Measurements from ENCODE around the gene GPR135. TPM values are rescaled to one million over a fixed set of nuclear protein-coding genes. Genes with fewer than 3 reads are reported as not detected.

Gene GPR135, protein sequence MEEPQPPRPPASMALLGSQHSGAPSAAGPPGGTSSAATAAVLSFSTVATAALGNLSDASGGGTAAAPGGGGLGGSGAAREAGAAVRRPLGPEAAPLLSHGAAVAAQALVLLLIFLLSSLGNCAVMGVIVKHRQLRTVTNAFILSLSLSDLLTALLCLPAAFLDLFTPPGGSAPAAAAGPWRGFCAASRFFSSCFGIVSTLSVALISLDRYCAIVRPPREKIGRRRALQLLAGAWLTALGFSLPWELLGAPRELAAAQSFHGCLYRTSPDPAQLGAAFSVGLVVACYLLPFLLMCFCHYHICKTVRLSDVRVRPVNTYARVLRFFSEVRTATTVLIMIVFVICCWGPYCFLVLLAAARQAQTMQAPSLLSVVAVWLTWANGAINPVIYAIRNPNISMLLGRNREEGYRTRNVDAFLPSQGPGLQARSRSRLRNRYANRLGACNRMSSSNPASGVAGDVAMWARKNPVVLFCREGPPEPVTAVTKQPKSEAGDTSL
- total RNA-seq, result 6.4 TPM

GRCh38 chr14:59465316-59466135, at the start of gene GPR135:
GPR135 (minus strand) TSS chr14:59465380; CDS start chr14:59465226, 154 bp downstream.
- no peaks in the 10 kb centered on the region for H3K36me3 ChIP-seq
- peak within 1 kb of the TSS; percentile 72 to 92 for H3K4me3 ChIP-seq
- TF ChIP-seq CTCF (IDR thresholded peaks at IDR 0.05), result no peak
- no peak for TF ChIP-seq POLR2AphosphoS5 (IDR thresholded peaks at IDR 0.05; ENCODE audit: insufficient read depth in 1 of 2, low read depth in 1 of 2)
- no peak for TF ChIP-seq POLR2A (IDR thresholded peaks at IDR 0.05)
- intact Hi-C loops (cut with DNase I), result no loop called here
- H3K27ac ChIP-seq, result peak within 1 kb of the TSS; percentile 85
- DNase-seq (ENCODE audit: extremely low spot score in 2 of 2), result no peak
- H3K27me3 ChIP-seq, result no peaks in the 10 kb centered on the region
- H3K4me1 ChIP-seq, result peaks cover 11% of the 10 kb centered on the region
- no peaks in the 10 kb centered on the region for H3K9me3 ChIP-seq

GRCh38 chr14:59511916-59512575, 46.9 kb upstream of the GPR135 start:
- no peaks in the 10 kb centered on the region for H3K4me1 ChIP-seq
- no peaks in the 10 kb centered on the region for H3K9me3 ChIP-seq
- no peak overlapping the region for H3K27ac ChIP-seq
- H3K27me3 ChIP-seq, result no peaks in the 10 kb centered on the region
- DNase-seq (ENCODE audit: extremely low spot score in 2 of 2), result no peak
- no peak for TF ChIP-seq POLR2A (IDR thresholded peaks at IDR 0.05)
- no peak for TF ChIP-seq POLR2AphosphoS5 (IDR thresholded peaks at IDR 0.05; ENCODE audit: insufficient read depth in 1 of 2, low read depth in 1 of 2)
- no peak for TF ChIP-seq CTCF (IDR thresholded peaks at IDR 0.05)
- no peak overlapping the region for H3K4me3 ChIP-seq
- no peaks in the 10 kb centered on the region for H3K36me3 ChIP-seq
- intact Hi-C loops (cut with DNase I), result no loop called here

GRCh38 chr14:59510966-59511365, 45.8 kb upstream of the GPR135 start:
- H3K4me1 ChIP-seq, result no peaks in the 10 kb centered on the region
- H3K9me3 ChIP-seq, result no peaks in the 10 kb centered on the region
- no peaks in the 10 kb centered on the region for H3K27me3 ChIP-seq
- no peak for DNase-seq (ENCODE audit: extremely low spot score in 2 of 2)
- no peaks in the 10 kb centered on the region for H3K36me3 ChIP-seq
- intact Hi-C loops (cut with DNase I), result no loop called here
- no peak overlapping the region for H3K4me3 ChIP-seq
- TF ChIP-seq POLR2A (IDR thresholded peaks at IDR 0.05) (no peak), CTCF (IDR thresholded peaks at IDR 0.05) (no peak), POLR2AphosphoS5 (IDR thresholded peaks at IDR 0.05; ENCODE audit: insufficient read depth in 1 of 2, low read depth in 1 of 2) (no peak)
- H3K27ac ChIP-seq, result no peak overlapping the region

GRCh38 chr14:59510001-59510400, 44.8 kb upstream of the GPR135 start:
- intact Hi-C loops (cut with DNase I), result no loop called here

More at GRCh38 chr14:59510001-59510400, 44.8 kb upstream of the GPR135 start:
- Histone ChIP-seq H3K9me3 (no peaks in the 10 kb centered on the region), H3K4me1 (no peaks in the 10 kb centered on the region), H3K27ac (no peak overlapping the region), H3K36me3 (no peaks in the 10 kb centered on the region), H3K27me3 (no peaks in the 10 kb centered on the region), H3K4me3 (no peak overlapping the region)
- TF ChIP-seq POLR2A (IDR thresholded peaks at IDR 0.05) (no peak), POLR2AphosphoS5 (IDR thresholded peaks at IDR 0.05; ENCODE audit: insufficient read depth in 1 of 2, low read depth in 1 of 2) (no peak), CTCF (IDR thresholded peaks at IDR 0.05) (no peak)
- DNase-seq (ENCODE audit: extremely low spot score in 2 of 2), result no peak
